Measurements from ENCODE around the gene TNFSF11.
"Not testable (repeated sequence)": the region's sequence is repeated elsewhere in the genome, so short reads cannot be mapped to it uniquely, and the experiment has no call there.

Gene TNFSF11, protein sequence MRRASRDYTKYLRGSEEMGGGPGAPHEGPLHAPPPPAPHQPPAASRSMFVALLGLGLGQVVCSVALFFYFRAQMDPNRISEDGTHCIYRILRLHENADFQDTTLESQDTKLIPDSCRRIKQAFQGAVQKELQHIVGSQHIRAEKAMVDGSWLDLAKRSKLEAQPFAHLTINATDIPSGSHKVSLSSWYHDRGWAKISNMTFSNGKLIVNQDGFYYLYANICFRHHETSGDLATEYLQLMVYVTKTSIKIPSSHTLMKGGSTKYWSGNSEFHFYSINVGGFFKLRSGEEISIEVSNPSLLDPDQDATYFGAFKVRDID

DNA sequence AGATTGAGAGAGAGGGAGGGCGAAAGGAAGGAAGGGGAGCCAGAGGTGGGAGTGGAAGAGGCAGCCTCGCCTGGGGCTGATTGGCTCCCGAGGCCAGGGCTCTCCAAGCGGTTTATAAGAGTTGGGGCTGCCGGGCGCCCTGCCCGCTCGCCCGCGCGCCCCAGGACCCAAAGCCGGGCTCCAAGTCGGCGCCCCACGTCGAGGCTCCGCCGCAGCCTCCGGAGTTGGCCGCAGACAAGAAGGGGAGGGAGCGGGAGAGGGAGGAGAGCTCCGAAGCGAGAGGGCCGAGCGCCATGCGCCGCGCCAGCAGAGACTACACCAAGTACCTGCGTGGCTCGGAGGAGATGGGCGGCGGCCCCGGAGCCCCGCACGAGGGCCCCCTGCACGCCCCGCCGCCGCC, at the start of gene TNFSF11:
Gene TNFSF11, plus strand, starts transcription at position 142 of the 400 bp plus-strand sequence. Its CDS starts 152 bp downstream, at position 294.
- no peak for DNase-seq

DNA sequence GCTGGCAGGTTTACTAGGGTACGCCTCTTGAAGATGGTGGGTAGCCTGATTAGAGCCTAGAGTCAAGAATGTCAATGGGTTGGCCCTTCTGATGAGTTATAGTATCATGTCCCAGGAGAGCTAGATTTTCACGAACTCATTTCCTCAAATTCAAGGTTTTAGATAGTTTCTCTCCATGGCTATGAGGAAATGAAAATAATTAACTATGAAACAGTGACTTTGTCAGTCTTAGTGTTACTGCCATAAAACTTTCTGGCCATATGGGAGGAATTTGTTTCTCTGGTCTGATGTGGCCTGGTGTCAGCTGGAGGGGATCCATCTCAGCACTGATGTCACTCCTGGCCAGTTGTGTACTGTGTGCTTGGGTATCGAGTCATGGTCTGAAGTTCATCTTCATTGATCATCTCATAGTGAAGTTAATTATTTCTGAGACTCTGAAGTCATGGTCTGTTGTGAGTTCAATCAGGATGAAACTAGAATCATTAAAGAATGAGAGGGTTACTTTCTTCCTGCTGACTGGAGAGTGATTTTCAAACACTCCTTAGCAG, 49.4 kb upstream of the TNFSF11 start:
- no peak for DNase-seq

DNA sequence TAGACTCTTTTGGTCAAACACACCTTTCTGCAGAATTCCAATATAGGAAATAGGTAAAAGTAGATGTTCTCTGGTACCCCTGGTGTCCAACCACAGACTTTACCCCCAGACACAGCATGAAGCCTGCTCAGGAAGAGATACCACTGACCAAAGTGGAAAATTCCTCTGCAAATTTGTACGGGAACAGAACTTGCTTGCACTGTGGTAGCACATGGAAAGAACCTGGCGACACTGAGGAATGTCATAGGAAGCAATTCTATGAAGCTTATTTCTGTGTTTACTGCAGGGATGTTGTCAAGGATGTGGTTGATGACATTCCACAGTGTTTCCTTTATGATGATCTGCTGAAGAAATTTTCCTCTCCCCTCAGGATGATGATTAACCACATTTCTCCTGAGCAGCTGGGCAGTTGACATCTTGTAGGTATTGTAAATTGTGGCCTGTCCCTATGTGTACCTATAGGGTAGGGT, 48.9 kb upstream of the TNFSF11 start:
- peak; percentile 26 for DNase-seq

DNA sequence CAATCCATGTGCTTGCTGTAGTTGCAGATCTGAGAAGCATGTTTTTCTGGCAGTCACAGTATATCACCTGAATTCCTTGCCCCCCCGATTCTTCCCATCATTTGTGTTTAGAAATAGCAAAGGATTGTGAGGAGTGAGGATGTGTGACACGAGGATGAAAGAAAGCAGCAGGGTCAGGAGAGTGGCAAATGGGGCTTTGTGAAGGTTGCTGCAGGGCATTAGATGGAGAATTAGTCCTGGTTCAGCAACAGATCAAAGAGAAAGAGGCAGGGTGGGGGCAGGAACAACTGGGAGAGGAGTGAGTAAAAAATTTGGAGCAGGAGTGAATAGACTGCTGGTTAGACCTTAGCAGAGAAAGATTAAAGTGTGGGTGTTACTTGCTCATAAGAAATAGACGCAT, 47.7 kb upstream of the TNFSF11 start:
- no peak for DNase-seq

DNA sequence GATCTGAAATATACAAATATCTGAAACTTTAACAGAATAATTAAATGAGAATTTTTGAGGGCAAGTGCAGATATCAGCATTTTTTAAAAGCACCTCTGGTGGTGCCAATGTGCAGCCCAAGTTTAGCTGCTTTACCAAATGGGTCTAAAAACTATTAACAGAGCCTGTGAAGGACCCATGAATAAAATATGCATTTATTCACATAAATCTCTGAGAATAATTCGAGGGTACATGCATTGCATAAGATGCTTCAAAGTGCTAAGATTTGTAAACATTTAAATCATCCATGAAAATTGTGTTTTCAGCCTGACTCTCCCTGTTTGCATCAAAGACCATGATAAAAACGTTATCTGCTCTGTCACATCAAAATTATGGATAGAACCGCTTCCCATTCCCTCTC, 47.1 kb upstream of the TNFSF11 start:
- no peak for DNase-seq

DNA sequence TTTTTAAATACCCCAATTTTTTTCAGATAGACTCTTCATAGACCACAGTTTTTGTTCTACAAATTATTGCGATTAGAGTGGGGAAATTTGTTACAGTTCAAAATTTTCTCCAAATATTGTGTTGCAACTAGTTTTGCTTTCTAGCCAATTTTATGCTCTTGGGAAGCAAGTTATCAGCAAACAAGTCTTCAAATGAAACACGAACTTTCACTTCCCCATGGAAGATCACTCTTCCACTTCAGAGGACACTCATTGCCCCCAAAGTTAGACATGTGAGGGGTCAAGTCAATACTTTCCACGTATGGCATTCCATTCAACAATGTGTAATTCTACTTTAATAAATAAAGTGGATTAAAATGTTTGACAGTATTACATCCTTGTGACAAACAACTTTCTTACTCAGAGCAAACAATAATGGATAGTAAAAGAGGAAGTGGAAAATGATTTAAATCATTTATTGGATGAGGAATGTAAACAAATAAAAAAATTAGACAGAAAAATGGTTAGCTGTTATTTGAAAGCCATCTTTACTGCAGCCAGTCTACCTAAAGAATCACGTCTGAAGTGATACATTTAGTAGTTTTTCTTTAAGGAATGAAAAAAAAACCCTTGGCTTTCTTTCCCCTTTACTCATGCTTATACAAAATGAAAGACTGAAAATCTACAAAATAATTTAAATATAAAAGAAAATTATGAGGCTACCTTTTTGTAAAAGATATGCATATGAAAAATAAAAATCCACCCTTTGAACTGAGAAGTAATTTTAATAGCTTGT, 41.2 kb upstream of the TNFSF11 start:
- no peak for DNase-seq

DNA sequence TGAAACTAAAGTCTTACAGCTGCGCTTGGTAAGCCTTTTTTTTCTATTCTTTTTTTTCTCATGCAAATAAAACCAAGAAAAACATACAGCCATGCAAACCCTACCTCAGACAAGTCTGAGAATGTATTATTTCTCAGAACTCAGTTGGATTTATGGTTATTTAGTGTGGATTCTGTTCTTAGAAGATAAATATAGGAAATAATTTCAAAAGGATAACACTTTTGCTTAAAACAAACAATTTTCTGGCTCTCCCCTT, 40.7 kb upstream of the TNFSF11 start:
- DNase-seq = no peak

DNA sequence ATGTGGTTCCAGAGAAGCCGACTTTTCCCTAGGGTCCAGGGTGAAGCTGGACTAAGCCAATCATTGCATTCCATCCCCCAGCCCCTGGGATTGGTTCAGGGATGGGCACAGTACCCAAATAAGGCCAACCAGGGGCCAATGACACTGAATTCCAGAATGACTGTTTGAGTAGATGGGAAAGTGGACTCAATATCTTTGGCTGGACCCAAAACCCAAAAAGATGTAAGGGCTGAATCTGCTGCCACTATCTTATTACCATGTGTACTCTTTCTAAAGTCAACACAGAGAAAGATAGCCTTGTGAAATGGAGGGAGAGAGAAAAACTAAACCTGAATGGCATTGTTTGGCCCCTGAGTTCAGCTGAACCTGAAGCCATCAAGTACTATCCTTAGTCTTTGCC, 39.2 kb upstream of the TNFSF11 start:
- DNase-seq = no peak

DNA sequence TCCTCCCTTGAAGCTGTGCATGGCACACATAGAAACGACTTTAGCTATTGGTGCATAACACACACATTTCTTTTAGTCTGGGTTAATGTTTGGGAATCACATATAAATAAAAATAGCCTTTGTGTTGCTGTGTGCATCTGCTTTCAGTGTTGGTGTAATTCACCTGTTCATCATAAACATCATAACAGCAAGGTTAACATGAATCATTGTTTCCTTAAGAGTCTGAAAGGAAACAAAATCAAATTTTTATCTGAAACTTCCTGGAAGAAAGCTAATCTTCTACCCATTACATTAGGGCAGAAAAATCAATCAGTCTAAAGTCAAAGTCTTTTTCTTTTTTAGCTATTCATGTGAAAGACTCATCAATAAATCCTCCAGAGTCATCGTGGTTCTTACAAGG, 35.0 kb upstream of the TNFSF11 start:
- no peak for DNase-seq

DNA sequence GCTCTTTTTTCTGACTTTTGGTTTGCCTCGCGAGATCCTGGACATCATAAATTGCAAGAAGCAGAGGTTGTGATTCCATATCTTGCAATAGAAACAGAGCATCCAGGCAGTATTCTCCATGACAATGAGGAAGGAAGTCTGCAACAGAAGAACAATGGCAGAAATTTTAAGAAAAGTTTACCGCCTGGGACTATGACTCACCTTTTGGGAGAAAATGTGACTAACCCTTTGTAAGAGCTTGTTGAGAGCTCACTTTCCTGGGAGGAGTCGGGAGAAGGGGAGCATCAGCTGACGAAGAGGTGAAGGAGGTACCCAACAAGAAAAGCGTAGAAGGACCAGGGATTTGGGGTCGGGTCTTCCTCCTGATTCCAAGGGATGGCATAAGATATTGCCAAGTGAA, 34.3 kb upstream of the TNFSF11 start:
- peak; percentile 12 for DNase-seq

DNA sequence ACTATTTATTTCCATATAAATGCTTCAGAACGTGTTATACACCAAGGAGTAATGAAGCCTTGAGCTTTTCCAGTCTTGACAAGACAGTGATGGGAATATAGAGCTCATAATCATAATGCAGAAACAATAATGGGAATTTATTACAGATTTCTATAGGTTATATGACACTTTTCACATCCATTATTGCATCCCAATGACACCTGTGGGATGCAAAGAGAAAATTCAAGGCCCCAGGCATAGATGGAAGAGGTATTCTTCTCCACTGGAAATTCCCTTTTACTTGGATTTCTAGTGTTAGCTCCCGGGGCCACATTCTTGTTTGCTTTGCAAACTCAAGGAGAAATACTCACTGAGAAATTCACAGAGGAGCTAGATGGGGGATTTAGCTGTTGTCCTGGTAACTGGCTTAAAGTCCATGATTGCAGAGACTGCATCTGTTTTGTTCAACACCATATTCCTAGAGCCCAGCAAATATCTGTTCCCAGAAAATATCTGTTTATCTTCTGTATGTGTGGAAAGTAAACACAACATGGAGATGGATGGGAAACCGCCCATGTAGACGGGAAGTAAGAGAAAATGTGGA, 30.6 kb upstream of the TNFSF11 start:
- no peak for DNase-seq

DNA sequence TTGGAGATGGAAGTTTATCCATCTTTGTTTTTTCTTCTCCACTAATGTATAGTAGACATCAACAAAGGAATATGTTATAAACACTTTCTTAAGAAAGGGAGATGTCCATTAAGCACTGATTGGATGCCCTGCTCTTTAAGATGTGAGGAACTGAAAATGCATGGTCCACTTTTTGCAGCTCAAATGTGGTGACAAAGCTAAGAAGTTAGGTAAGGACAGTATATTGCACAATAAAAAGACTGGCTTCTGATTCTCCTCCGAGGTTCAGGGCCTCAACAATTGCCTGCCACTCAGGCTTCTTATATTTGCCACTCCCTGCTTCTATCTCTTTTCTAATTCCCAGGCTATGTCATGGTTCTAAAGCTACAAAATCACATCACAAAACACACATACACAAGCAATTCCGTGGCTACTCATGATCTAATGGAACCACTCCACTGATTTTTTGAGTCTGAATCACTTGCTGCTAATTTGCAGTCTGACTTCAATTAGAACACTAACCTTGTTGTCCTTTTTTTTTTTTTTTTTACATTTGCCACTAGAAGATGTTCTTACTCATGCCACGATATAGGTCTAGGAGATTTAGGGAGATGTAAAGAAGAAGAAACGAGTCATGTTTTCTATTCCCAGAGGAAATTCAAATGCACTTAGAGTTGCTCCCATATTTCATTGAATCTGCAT, 29.6 kb upstream of the TNFSF11 start:
- DNase-seq = no peak

DNA sequence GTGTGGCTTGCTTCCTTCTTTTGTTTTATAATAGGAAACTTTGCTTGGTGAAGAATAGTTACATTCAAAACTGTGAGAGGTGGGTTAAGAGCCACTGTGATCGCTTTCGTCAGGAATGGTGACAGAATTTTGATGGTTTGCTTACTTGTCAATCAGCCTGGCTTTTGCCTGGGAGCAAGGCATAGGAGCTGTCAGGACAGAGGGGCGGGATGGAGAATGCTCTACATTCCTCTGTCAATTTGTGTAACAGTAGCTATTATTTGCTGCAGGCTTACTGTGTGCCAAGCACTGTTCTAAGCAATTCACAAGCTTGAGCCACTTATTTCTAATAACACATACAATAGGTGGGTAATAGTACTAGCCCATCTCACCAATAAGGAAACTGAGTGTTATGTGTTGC, 28.1 kb upstream of the TNFSF11 start:
- DNase-seq = no peak

DNA sequence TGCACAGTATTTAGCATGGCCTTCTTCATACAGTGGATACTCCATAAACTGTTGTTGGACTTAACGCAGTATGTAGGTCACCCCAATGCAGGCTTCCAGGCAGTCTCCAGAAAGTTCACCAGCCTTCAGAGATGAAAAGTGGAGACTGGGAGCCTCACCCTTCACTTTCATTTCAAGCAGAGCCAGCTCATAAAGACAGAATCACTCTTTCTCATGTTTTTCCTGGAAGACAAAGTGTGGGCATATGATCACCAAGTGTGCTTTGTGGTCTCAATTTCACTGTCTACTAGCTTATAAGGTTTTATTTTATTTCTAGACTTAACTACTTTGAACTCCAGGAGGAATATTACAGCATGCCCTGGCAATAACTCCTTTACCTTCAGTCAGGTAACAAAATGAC, 26.3 kb upstream of the TNFSF11 start:
- no peak for DNase-seq

DNA sequence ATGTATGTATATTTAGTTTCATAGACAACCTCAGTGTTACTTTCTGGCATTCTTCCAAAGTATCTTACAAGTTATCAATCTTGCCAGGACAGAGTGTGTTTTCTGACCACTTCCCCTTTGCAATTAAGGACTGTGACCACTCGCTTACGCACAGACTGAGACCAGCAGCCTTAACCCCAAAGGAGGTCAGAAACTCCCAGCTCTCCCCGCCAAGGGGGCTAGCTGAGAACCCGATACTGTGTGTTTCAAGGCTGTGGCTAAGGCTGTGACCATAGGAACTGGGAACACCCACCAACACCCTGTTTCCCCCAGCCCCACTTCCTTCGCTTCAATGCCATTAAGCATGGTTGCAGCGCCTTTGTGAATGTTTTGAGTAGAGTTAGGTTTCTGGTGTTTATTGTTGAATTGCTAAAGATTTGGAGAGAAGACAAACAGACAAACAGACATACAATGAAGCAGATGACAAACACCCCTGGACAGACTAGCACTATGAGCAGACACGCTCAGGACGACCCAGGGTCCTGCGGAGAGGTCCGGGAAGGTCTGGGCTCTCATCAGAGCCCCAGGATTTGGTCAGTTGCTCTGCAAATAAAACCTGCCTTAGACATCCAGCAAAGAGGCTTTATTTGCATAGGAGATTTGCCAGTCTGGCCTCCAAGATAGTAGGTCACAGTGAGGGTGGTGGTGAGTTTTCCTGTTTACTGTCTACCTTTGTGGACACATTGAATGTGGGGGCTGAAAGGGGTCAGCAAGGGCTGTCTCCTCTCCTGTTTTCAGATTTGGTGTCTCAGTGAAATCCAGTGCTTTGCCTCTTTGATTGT, 25.0 kb upstream of the TNFSF11 start:
- no peak for DNase-seq

DNA sequence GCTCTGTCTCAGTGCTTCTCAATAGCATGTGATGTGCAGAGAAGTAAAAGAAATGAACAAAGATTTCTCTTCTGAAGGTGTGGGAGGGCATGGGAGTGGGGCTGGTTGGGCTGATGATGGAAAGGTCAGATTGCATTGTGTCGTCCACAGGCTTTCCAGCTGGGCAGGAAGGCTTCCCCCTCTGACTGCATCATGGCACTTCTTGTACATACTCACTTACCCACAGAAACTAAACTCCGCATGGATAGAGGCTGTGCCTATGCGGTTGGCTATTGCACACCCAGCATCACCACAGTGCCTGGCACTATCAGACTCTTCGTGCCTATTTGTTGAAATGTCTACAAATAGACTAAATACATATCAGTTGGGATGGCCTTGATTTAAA, 24.4 kb upstream of the TNFSF11 start:
- DNase-seq = no peak

DNA sequence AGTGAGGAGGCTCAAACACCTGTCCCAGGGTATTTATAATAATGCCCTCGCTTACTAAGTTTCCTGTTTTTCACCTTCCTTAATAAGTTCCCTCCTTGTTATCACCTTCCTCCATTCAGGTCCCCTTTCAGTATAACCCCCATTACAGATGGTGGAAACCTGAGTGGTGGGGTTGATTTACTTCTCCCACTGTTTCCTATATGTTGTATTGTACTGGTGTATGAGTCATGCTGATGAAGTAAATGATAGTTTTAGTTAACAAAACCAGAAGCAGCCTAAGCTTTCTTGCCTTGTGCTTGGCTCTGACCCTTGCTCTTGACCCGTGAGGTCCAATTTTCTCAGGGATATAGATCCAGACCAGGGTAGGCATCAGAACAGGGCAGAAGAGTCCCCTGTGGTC, 22.3 kb upstream of the TNFSF11 start:
- no peak for DNase-seq

DNA sequence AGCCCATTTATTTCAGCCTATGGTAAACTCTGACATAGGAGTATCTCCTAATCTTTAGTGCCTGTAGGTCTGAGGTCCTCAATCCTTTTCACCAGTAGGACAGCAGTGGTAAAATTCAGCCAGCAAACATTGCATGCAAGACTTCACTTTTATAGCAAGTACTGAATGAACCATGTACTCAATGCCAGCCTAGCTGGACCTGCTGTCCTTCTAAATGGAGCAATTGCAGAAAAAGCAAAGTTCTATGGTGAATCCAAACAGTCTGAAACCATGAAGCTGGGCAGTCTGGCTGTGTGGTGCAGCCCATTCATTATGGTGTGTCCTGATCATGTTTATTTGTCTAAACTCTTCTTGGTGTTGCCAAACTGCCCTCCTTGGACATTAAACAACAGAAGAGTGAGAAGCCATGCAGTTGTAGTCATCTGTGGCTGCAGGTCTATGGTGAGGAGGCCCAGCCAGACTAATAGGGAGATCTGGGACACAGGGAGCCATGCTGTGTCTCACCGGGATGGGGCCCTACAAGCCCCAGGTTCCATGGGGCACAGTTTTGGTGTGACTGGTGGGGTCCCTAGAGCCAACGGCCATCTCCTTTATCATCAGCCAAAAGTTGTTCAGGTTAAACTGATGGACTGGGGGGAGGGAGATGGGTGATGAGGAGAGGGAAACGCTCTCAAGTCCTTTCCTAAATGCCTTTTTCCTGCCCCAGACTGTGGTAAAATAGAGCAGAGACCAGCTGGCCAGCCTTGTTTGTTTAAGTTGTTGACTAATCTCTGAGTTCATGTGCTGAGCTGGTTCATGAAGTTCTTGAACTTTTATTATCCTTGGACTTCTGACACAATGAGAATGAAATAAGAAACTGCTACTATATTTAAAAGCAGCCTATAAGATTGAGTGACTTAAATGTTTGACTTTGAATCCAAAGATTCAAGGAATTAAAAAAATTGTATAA, 20.6 kb upstream of the TNFSF11 start:
- no peak for DNase-seq

DNA sequence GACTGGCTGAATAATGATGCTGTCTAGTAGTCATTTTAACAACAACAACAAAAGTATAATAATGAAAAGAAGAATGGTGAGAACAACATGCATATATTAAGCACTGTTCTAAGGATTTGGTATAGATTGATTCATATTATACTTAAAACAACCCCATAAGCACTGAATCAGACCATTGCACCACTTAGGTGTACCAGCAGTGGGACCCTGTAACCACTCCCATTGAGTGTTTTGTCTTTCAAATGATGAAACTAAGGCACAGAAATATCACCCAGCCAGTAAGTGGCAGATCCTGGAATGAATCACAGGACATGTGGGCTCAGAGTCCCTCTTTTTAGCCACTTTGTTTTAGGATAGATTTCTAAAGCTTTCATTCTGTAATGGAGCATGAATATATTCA, 14.9 kb upstream of the TNFSF11 start:
- no peak for DNase-seq

DNA sequence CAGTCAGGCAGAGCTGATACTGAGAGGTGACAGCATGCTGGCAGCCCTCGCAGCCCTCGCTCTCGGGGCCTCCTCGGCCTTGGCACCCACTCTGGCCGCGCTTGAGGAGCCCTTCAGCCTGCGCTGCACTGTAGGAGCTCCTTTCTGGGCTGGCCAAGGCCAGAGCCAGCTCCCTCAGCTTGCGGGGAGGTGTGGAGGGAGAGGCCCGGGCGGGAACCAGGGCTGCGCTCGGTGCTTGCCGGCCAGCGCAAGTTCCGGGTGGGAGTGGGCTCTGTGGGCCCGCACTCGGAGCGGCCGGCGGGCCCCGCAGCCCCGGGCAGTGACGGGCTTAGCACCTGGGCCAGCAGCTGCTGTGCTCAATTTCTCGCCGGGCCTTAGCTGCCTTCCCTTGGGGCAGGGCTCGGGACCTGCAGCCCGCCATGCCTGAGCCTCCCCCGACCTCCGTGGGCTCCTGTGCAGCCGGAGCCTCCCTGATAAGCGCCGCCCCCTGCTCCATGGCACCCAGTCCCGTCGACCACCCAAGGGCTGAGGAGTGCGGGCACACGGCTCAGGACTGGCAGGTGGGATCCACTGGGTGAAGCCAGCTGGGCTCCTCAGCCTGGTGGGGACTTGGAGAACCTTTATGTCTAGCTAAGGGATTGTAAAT, 14.3 kb upstream of the TNFSF11 start:
- not testable (repeated sequence) for DNase-seq

DNA sequence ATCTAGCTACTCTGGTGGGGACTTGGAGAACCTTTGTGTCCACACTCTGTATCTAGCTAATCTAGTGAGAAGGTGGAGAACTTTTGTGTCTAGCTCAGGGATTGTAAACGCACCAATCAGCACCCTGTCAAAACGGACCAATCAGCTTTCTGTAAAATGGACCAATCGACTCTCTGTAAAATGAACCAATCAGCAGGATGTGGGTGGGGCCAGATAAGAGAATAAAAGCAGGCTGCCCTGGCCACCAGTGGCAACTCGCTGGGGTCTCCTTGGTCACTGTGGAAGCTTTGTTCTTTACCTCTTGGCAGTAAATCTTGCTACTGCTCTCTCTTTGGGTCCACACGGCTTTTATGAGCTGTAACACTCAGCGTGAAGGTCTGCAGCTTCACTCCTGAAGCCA, 13.6 kb upstream of the TNFSF11 start:
- DNase-seq = not testable (repeated sequence)

Measured in NCI-H226 (cell line).